Sigmoid colon (tissue), 7 donors: Measurements from ENCODE around the gene IMMP2L. TPM values are rescaled to one million over a fixed set of nuclear protein-coding genes. Genes with fewer than 3 reads are reported as not detected.

Experiments
- DNase-seq: peaks from one replicate; pipeline ENCODE4 v3.0.0-alpha.2; 2019
- H3K27ac ChIP-seq, 4 donors: fragments of 200-600 bp; sonication (generic); one replicate each; pipeline ENCODE4 v1.5.1; 2016 to 2019; ENCODE audit warnings: mild to moderate bottlenecking in 1 of 4
- H3K27me3 ChIP-seq, 3 donors: fragments of 200-600 bp; sonication (generic); one replicate each; pipeline ENCODE4 v1.5.1; 2019; ENCODE audit warnings: mild to moderate bottlenecking in 1 of 3
- H3K36me3 ChIP-seq, 4 donors: fragments of 200-600 bp; sonication (generic); one replicate each; pipeline ENCODE4 v1.5.1; 2016 to 2019
- H3K4me1 ChIP-seq, 4 donors: fragments of 200-600 bp; sonication (generic); one replicate each; pipeline ENCODE4 v1.5.1; 2017 to 2019
- H3K4me3 ChIP-seq, 4 donors: fragments of 200-600 bp; sonication (generic); one replicate each; pipeline ENCODE4 v1.5.1; 2017 to 2019; ENCODE audit warnings: mild to moderate bottlenecking in 2 of 4, moderate library complexity in 1 of 4
- H3K9me3 ChIP-seq, 4 donors: fragments of 200-600 bp in 3 of 4; sonication (generic) in 3 of 4; one replicate each; pipeline versions ENCODE4 v1.5.1 to v1.6.1; 2013 to 2019
- CTCF ChIP-seq, 4 experiments: fragments of 450-650 bp in 3 of 4; fragments of 200-600 bp in 1 of 4; IDR thresholded peaks; one replicate each; pipeline ENCODE4 v1.5.1; 2016 to 2019; ENCODE audit warnings: antibody characterized with exemption in 4 of 4, mild to moderate bottlenecking in 3 of 4, moderate library complexity in 2 of 4
- EP300 ChIP-seq, 4 donors: sonication (generic); formaldehyde crosslinking; IDR thresholded peaks; one replicate each; pipeline ENCODE4 v1.6.1; 2017; ENCODE audit warnings: antibody characterized with exemption in 4 of 4
- POLR2A ChIP-seq, 2 donors: fragments of 450-650 bp; IDR thresholded peaks; one replicate each; pipeline ENCODE4 v1.6.1; 2016; ENCODE audit warnings: antibody characterized with exemption in 2 of 2, mild to moderate bottlenecking in 2 of 2, moderate library complexity in 2 of 2
- POLR2AphosphoS5 ChIP-seq, 4 donors: sonication (generic); formaldehyde crosslinking; IDR thresholded peaks; one replicate each; pipeline ENCODE4 v1.6.1; 2017; ENCODE audit warnings: antibody characterized with exemption in 4 of 4
- WGBS, 2 donors: extraction: QIAGEN DNeasy Blood & Tissue Kit; methylation state at CpG; one replicate each; pipeline ENCODE4 v1.1.7; 2013; 5-methylcytosine and 5-hydroxymethylcytosine counted together
- intact Hi-C: fragments of 100-400 bp; cut with DNase I; formaldehyde crosslinking; loops from one replicate; pipeline ENCODE4 v1.15.1; 2023
- polyA plus RNA-seq, 3 donors: library from polyadenylated mRNA; stranded (reverse); fragments of 200-250 nt; gene quantifications; one replicate each; pipeline ENCODE4 v1.2.3, GENCODE V29; 2013
- total RNA-seq, 4 donors: library from RNA; depleted of rRNA; stranded (reverse); fragments of >200 nt; gene quantifications; one replicate each; pipeline ENCODE4 v1.1.0, GENCODE V29; 2016
- donor health status: healthy with polysubstance abuse.
- donor health status: Bipolar disorder and iron deficiency.
- donor health status: healthy.

Gene IMMP2L
- total and polyA plus RNA-seq, 7 donors: 2.5 to 57.9 (median 18.5) TPM

- Histone ChIP-seq H3K4me1 (no peaks in the 10 kb centered on the region), H3K27me3 (no peaks in the 10 kb centered on the region), H3K36me3 (no peaks in the 10 kb centered on the region), H3K9me3 (no peaks in the 10 kb centered on the region), H3K27ac (no peak overlapping the region), H3K4me3 (no peak overlapping the region)
- WGBS, 2 donors: 50 to 69% methylated on average over 2 of the region's 2 CpGs
- intact Hi-C loops: no loop called here
- TF ChIP-seq EP300 (IDR thresholded peaks at IDR 0.05): no peak
- TF ChIP-seq POLR2AphosphoS5 (IDR thresholded peaks at IDR 0.05): no peak
- TF ChIP-seq CTCF (IDR thresholded peaks at IDR 0.05): no peak
- no peak for TF ChIP-seq POLR2A (IDR thresholded peaks at IDR 0.05)
- DNase-seq: no peak
These were observed 550.1 kb downstream of the IMMP2L start for GRCh38 chr7:111012149-111012548.

DNA sequence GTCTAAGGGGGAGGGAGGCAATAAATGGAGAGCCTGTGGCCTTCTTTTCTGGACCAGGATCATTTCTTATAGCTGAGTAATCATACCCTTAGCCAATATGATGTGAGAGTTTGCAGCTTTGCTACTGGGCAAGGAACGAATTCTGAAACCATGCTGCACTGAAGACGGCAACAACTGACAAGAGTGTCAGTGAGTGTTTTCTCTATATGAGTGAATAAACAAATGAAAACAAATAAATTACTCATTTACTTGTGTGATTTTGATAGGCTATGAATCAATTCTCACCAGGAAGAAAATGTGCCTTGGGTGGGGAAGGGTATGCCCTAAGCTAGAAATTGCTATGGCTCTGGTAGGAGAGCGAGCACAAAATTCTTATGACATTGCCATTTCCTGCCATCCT lies 550.8 kb downstream of the IMMP2L start:
- Histone ChIP-seq H3K9me3 (no peaks in the 10 kb centered on the region), H3K27me3 (no peaks in the 10 kb centered on the region), H3K36me3 (no peaks in the 10 kb centered on the region), H3K27ac (no peak overlapping the region), H3K4me3 (no peak overlapping the region), H3K4me1 (no peaks in the 10 kb centered on the region)
- intact Hi-C loops: no loop called here
- WGBS, 2 donors: 83 to 88% methylated on average over 3 of the region's 3 CpGs
- DNase-seq: no peak
- TF ChIP-seq POLR2AphosphoS5 (IDR thresholded peaks at IDR 0.05): no peak
- TF ChIP-seq POLR2A (IDR thresholded peaks at IDR 0.05): no peak
- TF ChIP-seq CTCF (IDR thresholded peaks at IDR 0.05): no peak
- no peak for TF ChIP-seq EP300 (IDR thresholded peaks at IDR 0.05)

- Histone ChIP-seq H3K36me3 (no peaks in the 10 kb centered on the region), H3K9me3 (no peaks in the 10 kb centered on the region), H3K4me3 (no peak overlapping the region), H3K4me1 (no peaks in the 10 kb centered on the region), H3K27me3 (no peaks in the 10 kb centered on the region), H3K27ac (no peak overlapping the region)
- intact Hi-C loops: no loop called here
- 82 to 89% methylated on average over 4 of the region's 4 CpGs for WGBS, 2 donors
- no peak for TF ChIP-seq POLR2AphosphoS5 (IDR thresholded peaks at IDR 0.05)
- no peak for TF ChIP-seq POLR2A (IDR thresholded peaks at IDR 0.05)
- no peak for TF ChIP-seq EP300 (IDR thresholded peaks at IDR 0.05)
- TF ChIP-seq CTCF (IDR thresholded peaks at IDR 0.05): no peak
- DNase-seq: no peak
These were observed 551.5 kb downstream of the IMMP2L start for GRCh38 chr7:111010798-111011197.

DNA sequence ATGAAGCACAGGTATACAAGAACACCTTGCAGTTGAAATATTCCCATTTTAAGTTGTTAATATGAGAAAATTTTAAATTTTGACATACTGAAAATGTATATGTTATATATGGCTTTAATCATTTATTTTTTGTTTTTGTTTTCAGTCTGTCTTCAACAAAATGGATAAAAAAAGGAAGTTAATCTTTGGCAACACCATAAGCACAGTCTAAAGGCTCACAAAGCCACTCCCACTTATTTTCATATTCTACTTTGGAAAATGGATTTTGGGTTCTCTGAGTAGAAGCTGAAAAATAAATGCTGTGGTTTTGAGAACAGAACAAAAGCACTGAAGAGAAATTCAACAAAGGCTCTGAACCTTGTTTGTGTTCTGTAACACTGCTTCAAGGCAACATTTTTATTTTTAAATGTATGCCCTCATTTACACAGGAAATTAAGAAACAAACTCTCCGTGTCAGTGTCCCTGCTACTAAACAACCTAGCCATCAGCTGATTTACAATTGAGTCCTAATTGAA lies 552.7 kb downstream of the IMMP2L start:
- TF ChIP-seq CTCF (IDR thresholded peaks at IDR 0.05): no peak
- H3K27ac ChIP-seq: no peak overlapping the region
- H3K36me3 ChIP-seq: no peaks in the 10 kb centered on the region
- intact Hi-C loops: no loop called here
- no peak for DNase-seq
- H3K4me1 ChIP-seq: no peaks in the 10 kb centered on the region
- 61 to 79% methylated on average over 1 of the region's 1 CpG for WGBS, 2 donors
- H3K4me3 ChIP-seq: no peak overlapping the region
- H3K27me3 ChIP-seq: no peaks in the 10 kb centered on the region
- no peaks in the 10 kb centered on the region for H3K9me3 ChIP-seq

GRCh38 chr7:111006691-111007090 lies 555.6 kb downstream of the IMMP2L start:
- no peak for TF ChIP-seq POLR2A (IDR thresholded peaks at IDR 0.05)
- TF ChIP-seq EP300 (IDR thresholded peaks at IDR 0.05): no peak
- Histone ChIP-seq H3K4me3 (no peak overlapping the region), H3K4me1 (no peaks in the 10 kb centered on the region), H3K36me3 (no peaks in the 10 kb centered on the region), H3K27ac (no peak overlapping the region), H3K9me3 (no peaks in the 10 kb centered on the region), H3K27me3 (no peaks in the 10 kb centered on the region)
- intact Hi-C loops: no loop called here
- 92 to 99% methylated on average over 2 of the region's 2 CpGs for WGBS, 2 donors
- DNase-seq: no peak
